ENCODE data around the gene ZBTB39.
"Not testable (repeated sequence)": the region's sequence is repeated elsewhere in the genome, so short reads cannot be mapped to it uniquely, and the experiment has no call there.

Gene ZBTB39

DNA sequence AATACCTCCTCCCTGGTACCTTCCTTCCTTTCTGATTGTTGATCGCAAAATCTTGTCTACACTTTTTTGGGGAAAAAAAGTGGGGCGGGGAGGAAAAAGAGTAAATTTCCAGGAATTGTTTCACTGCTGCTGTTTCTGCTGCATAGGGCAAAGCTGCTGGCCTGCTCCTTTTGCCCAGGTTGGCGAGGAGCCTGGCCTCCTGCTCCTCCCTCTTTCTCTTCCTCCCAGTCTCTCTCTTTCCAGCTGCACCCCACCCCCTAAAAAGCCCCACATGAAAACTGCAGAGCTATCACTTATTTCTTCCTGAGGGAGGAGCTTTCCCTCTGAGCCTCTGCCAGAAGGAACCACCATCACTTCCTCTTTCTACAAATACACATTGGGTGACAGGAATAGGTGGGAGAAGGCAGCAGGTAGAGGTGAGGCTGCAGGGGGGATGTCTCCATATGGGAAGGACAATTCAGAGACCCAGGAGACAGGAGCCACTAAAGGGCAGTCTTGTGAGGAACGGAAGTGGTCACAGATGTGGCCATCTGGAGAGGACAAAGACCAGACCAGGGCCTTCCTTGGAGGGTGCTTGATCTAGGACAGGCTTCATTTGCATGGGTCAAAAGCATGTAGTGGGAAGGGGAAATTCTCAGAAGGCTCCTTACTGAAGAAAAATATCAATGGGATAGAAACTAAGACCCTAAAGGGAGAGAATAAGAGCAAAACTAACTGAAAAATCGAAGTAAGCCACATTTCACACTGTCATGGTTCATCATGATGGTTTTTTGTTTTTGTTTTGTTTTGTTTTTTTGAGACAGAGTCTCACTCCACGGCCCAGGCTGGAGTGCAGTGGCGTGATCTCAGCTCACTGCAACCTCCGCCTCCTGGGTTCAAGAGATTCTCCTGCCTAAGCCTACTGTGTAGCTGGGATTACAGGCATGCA lies 14.8 kb downstream of the ZBTB39 start:
- TF ChIP-seq, protein P1, sequence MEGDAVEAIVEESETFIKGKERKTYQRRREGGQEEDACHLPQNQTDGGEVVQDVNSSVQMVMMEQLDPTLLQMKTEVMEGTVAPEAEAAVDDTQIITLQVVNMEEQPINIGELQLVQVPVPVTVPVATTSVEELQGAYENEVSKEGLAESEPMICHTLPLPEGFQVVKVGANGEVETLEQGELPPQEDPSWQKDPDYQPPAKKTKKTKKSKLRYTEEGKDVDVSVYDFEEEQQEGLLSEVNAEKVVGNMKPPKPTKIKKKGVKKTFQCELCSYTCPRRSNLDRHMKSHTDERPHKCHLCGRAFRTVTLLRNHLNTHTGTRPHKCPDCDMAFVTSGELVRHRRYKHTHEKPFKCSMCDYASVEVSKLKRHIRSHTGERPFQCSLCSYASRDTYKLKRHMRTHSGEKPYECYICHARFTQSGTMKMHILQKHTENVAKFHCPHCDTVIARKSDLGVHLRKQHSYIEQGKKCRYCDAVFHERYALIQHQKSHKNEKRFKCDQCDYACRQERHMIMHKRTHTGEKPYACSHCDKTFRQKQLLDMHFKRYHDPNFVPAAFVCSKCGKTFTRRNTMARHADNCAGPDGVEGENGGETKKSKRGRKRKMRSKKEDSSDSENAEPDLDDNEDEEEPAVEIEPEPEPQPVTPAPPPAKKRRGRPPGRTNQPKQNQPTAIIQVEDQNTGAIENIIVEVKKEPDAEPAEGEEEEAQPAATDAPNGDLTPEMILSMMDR (IDR thresholded peaks at IDR 0.05; ENCODE audit: low read depth, low read length) = no peak

DNA sequence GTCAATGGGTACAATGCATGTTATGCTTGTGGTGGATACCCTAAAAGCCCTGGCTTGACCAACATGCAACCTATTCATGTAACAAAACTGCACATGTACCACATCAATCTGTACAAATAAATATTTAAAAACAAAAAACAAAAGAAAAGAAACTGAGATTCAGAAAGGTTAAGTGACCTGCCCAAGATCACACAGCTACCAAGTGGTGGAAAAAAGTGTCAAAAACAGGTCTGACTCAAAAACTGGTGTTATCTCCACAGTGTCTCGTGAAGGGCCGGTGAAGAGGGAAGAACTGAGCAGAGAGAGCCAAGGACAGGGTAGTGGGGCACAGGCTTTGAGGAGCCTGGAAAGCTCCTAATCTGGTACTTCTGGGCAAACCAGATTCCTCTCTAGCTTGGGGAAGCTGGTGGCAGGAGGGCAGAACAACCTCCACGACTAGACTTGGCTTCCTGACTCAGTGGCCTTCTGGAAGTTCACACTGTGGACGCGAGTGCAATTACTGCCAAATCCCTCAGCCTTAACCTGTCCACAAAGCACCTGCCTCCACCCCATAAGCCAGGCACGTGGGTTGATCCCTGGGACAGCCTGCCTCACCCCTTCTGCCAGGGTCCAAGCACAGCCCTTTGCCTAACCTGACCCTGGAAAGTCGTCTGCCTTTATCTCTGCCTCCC lies 15.6 kb downstream of the ZBTB39 start:
- no peak overlapping the region for H3K4me3 ChIP-seq (ENCODE audit: low read depth, low read length)
- TF ChIP-seq, protein P1 (IDR thresholded peaks at IDR 0.05; ENCODE audit: low read depth, low read length) = no peak

More for the DNA sequence above, 14.8 kb downstream of the ZBTB39 start:
- H3K4me3 ChIP-seq (ENCODE audit: low read depth, low read length) = no peak overlapping the region

GRCh38 chr12:56989861-56990610 lies 16.3 kb downstream of the ZBTB39 start:
- H3K4me3 ChIP-seq (ENCODE audit: low read depth, low read length) = no peak overlapping the region
- TF ChIP-seq, protein P1 (IDR thresholded peaks at IDR 0.05; ENCODE audit: low read depth, low read length) = no peak

GRCh38 chr12:56988207-56988739 lies 18.1 kb downstream of the ZBTB39 start:
- TF ChIP-seq, protein P1 (IDR thresholded peaks at IDR 0.05; ENCODE audit: low read depth, low read length) = no peak
- H3K4me3 ChIP-seq (ENCODE audit: low read depth, low read length) = no peak overlapping the region

DNA sequence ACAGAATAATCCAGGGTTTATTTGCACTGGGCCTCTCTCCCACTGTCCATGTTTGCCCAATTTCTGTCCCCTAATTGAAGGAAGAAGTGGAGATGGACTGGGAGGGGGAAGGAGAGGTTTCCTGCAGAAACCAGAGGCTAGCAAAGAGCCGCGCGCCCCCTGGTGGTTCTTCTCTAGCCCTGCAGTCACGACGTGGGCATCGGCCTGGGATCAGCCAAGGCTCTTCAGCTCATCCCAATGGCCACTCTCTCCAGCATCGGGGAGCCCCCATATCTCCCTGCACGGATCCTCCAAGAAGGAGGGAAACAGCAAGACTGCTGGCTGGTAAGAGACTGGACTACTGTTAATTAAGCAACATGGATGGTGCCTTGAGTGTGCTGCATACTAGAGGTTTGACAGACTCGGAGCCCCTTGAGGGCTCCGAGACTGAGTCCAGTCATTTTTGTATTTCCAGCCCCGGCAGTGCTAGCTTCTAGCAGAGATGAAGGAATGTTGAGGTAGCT lies 18.7 kb downstream of the ZBTB39 start:
- no peak overlapping the region for H3K4me3 ChIP-seq (ENCODE audit: low read depth, low read length)
- TF ChIP-seq, protein P1 (IDR thresholded peaks at IDR 0.05; ENCODE audit: low read depth, low read length) = peak; percentile 87

DNA sequence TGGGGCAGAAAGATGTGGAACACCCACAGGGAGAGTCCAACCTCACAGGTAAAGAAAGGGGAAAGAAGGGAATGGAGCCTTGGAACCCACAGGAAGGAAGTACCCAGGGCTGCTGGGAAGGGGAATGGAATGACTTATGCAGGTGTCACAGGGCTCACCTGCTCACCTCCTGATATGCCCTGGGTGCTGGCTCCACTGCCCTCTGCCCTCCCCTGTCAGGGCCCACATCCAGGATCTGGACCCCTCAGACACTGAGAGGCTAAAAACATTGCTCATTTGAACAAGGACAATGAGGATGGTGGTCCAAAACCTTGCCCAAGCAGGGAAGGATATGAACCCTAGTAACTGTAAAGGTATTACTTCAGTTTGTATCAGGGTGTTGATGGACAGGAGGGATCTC lies 19.3 kb downstream of the ZBTB39 start:
- H3K4me3 ChIP-seq (ENCODE audit: low read depth, low read length) = no peak overlapping the region
- TF ChIP-seq, protein P1 (IDR thresholded peaks at IDR 0.05; ENCODE audit: low read depth, low read length) = no peak

DNA sequence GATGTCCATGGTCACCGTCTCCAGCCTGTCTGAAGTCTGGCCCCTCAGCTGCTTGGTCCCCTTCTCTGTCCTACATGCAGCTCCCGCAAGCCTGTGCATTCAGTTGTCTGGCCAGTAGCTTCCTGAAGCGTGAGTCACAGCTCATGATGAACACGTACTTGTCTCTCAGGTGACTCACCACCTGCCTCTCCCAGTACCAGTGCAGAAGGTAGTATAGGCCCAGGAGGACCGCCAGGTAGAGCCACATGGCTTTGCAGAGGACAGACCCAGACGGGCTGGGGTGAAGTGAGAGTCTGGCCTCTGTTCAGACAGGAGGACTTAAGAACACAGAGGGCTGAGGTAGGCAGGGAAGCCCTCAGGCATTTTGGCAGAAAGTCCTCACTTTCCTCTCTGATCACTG lies 20.6 kb downstream of the ZBTB39 start:
- not testable (repeated sequence) for H3K4me3 ChIP-seq (ENCODE audit: low read depth, low read length)
